GM21515 (cell line): ENCODE measurements around the gene KRTAP10-6.
"Not testable (repeated sequence)": the region's sequence is repeated elsewhere in the genome, so short reads cannot be mapped to it uniquely, and the experiment has no call there.

Experiments
- ATAC-seq: cut with Tn5 transposase; IDR thresholded peaks from one replicate; pipeline ENCODE4 v1.9.1; 2021; ENCODE audit not compliant: unreplicated experiment

Gene KRTAP10-6

GRCh38 chr21:44592446-44593311 lies at the start of gene KRTAP10-6:
Gene KRTAP10-6 (minus strand): TSS chr21:44592505. CDS start chr21:44592484, 21 bp downstream.
- no peak for ATAC-seq

GRCh38 chr21:44640761-44641160 lies 48.5 kb upstream of the KRTAP10-6 start:
- ATAC-seq, result no peak

GRCh38 chr21:44639331-44639655 lies 47.0 kb upstream of the KRTAP10-6 start:
- ATAC-seq, result no peak

- ATAC-seq, result not testable (repeated sequence)
Measured at GRCh38 chr21:44638506-44639330, 46.4 kb upstream of the KRTAP10-6 start.

GRCh38 chr21:44637851-44638348 lies 45.6 kb upstream of the KRTAP10-6 start:
- not testable (repeated sequence) for ATAC-seq

- no peak for ATAC-seq
Measured at GRCh38 chr21:44637018-44637850, 44.9 kb upstream of the KRTAP10-6 start, which contains the start of gene KRTAP10-10. Gene KRTAP10-10 (plus strand): TSS chr21:44637356. CDS start chr21:44637418, 62 bp downstream.

- no peak for ATAC-seq
Measured at GRCh38 chr21:44636209-44637017, 44.1 kb upstream of the KRTAP10-6 start.

- no peak for ATAC-seq
Measured at GRCh38 chr21:44632067-44632466, 39.8 kb upstream of the KRTAP10-6 start.

- ATAC-seq, result no peak
Measured at GRCh38 chr21:44630440-44630839, 38.1 kb upstream of the KRTAP10-6 start.

GRCh38 chr21:44628707-44629391 lies 36.5 kb upstream of the KRTAP10-6 start:
- no peak for ATAC-seq

- not testable (repeated sequence) for ATAC-seq
Measured at GRCh38 chr21:44627831-44628233, 35.5 kb upstream of the KRTAP10-6 start.

GRCh38 chr21:44627181-44627822 lies 35.0 kb upstream of the KRTAP10-6 start:
- ATAC-seq, result not testable (repeated sequence)

GRCh38 chr21:44626673-44627143 lies 34.4 kb upstream of the KRTAP10-6 start, which contains the start of gene KRTAP10-9:
Gene KRTAP10-9 (plus strand): TSS chr21:44627093. CDS start chr21:44627172, 79 bp downstream.
- no peak for ATAC-seq

GRCh38 chr21:44626262-44626661 lies 34.0 kb upstream of the KRTAP10-6 start:
- ATAC-seq, result no peak

GRCh38 chr21:44625756-44626155 lies 33.5 kb upstream of the KRTAP10-6 start:
- no peak for ATAC-seq

GRCh38 chr21:44623575-44623974 lies 31.3 kb upstream of the KRTAP10-6 start:
- no peak for ATAC-seq

GRCh38 chr21:44619886-44620285 lies 27.6 kb upstream of the KRTAP10-6 start:
- ATAC-seq, result no peak

- ATAC-seq, result no peak
Measured at GRCh38 chr21:44618909-44619308, 26.6 kb upstream of the KRTAP10-6 start.

- ATAC-seq, result no peak
Measured at GRCh38 chr21:44618504-44618903, 26.2 kb upstream of the KRTAP10-6 start.
